Measurements from ENCODE around the gene SEMA4D.

Gene SEMA4D

DNA sequence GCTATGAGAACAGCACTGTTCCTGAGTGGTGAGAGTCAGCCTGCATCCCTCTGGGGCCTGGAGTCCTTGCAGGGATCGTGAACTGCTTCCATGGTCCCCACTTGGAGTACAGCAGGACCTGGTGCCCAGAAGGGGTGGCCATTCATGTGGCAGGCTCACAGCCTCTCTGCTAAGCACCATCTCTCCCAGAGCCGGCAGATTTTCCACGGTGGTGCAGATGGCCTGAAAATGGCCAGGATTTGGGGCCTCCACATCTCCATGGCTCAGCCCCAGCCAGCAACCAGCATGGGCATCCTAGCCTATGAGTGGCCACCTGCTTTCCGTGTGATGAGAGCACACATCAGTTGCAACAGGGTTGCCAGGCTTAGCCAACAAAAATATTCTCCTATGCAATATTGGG lies 33.9 kb upstream of the SEMA4D start:
- in situ Hi-C loops (cut with MboI; ENCODE audit: low sequenced_read_pairs, unreplicated experiment), result no loop called here
- TF ChIP-seq, protein P1, sequence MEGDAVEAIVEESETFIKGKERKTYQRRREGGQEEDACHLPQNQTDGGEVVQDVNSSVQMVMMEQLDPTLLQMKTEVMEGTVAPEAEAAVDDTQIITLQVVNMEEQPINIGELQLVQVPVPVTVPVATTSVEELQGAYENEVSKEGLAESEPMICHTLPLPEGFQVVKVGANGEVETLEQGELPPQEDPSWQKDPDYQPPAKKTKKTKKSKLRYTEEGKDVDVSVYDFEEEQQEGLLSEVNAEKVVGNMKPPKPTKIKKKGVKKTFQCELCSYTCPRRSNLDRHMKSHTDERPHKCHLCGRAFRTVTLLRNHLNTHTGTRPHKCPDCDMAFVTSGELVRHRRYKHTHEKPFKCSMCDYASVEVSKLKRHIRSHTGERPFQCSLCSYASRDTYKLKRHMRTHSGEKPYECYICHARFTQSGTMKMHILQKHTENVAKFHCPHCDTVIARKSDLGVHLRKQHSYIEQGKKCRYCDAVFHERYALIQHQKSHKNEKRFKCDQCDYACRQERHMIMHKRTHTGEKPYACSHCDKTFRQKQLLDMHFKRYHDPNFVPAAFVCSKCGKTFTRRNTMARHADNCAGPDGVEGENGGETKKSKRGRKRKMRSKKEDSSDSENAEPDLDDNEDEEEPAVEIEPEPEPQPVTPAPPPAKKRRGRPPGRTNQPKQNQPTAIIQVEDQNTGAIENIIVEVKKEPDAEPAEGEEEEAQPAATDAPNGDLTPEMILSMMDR (IDR thresholded peaks at IDR 0.05; ENCODE audit: borderline replicate concordance, control extremely low read depth, extremely low read depth, insufficient read depth, missing control alignments), result no peak
- DNase-seq (ENCODE audit: low spot score), result no peak

DNA sequence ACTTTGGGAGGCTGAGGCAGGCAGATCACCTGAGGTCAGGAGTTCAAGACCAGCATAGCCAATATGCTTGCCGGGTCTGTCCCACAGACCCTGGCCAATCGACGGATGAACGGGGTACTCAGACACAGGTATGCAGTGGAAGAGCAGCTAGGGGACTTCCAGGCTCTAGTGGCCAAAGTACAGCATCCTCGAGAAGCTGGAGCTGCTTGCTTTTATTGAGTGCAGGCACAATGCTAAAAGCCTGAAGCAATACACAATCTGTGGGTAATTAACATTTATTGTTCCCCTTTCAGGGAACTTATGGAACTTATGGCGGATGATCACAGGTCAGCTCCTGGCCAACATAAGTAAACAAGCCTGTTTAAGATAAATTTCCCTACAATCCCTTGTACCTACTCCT lies 32.8 kb upstream of the SEMA4D start:
- DNase-seq (ENCODE audit: low spot score), result no peak
- TF ChIP-seq, protein P1 (IDR thresholded peaks at IDR 0.05; ENCODE audit: borderline replicate concordance, control extremely low read depth, extremely low read depth, insufficient read depth, missing control alignments), result no peak
- in situ Hi-C loops (cut with MboI; ENCODE audit: low sequenced_read_pairs, unreplicated experiment), result no loop called here

DNA sequence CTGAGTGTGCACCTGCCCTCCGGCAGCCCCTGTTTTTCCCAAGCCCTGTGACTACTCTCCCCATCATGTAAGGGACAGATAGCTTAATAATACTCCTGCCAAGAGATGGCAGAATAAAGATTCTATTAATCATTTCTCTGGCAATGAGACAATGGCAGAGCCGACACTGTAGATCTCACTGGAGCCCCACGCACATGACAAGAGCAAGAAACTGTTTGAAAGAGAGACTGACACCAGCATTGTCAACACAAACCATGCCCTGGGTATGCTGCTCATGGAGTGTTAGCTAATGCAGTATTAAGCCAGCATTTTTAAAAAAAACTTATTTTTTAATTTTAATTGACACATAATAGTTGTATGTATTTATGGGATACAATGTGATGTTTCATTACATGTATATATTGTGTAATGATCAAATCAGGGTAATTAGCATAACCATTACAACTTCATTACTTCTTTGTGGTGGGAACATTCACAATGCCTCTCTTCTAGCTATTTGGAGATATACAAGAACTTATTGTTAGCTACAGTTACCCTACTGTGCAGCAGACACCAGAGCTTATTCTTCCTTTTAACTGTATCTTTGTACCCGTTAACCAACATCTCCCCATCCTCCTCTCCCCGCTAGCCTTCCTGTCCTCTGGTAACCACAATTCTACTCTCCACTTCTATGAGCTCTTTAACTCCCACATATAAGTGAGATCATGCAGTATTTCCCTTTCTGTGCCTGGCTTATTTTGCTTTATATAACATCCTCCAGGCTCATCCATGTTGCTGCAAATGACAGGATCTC lies 31.5 kb upstream of the SEMA4D start:
- no peak for DNase-seq (ENCODE audit: low spot score)
- in situ Hi-C loops (cut with MboI; ENCODE audit: low sequenced_read_pairs, unreplicated experiment), result no loop called here
- TF ChIP-seq, protein P1 (IDR thresholded peaks at IDR 0.05; ENCODE audit: borderline replicate concordance, control extremely low read depth, extremely low read depth, insufficient read depth, missing control alignments), result no peak

DNA sequence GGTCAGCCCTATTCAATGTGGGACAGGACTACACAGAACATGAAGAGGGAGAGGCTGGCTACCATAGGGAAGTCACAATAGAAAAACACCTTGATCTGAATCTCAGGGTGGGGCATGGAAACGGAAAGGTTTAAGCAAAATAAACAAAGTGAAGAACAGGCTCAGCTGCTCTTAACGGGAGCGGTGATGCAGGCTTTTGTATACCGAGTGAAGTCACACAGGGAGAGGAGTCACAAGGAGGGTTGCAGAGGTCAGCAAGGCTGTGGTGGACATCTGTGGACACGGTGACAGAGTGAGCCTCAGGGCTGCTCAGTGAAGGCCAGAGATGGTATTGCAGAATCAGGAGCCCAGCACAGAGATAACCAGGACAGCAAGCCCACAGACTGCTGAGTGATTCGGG lies 30.6 kb upstream of the SEMA4D start:
- DNase-seq (ENCODE audit: low spot score), result no peak
- TF ChIP-seq, protein P1 (IDR thresholded peaks at IDR 0.05; ENCODE audit: borderline replicate concordance, control extremely low read depth, extremely low read depth, insufficient read depth, missing control alignments), result no peak
- in situ Hi-C loops (cut with MboI; ENCODE audit: low sequenced_read_pairs, unreplicated experiment), result no loop called here

DNA sequence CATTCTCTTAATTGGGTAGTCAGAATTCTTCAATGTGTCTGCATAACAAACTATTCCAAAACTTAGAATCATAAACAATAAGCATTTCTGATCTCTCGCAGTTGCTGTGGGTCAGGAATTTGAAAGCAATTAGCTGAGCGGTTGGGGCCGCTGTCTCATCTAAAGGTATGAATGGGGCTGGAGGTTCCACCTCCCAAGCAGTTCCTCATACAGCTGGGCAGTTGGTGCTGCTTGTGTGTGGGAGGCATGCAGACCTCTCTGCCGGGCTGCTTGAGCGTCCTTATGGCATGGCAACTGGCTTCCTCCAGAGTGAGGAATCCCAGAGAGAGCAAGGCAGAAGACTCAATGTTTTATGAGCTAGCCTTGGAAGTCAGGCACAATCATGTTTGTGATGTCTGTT lies 30.2 kb upstream of the SEMA4D start:
- in situ Hi-C loops (cut with MboI; ENCODE audit: low sequenced_read_pairs, unreplicated experiment), result no loop called here

DNA sequence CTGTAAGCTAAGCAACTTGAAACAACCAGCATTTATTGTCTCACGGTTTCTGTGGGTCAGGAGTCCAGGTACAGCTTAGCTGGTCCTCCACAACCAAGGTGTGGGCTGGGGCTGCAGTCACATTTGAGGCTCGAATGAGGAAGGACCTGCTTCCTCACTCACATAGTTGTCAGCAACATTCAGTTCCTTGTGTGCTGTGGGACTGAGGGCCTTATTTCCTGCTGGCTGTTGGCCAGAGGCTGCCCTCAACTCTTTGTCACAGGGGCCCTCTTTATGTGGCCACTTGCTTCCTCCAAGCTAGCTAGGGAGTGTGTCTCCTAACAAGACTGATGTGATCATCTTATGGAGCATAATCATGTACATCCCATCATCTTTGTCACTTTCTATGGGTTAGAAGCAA lies 29.2 kb upstream of the SEMA4D start:
- DNase-seq (ENCODE audit: low spot score), result no peak
- TF ChIP-seq, protein P1 (IDR thresholded peaks at IDR 0.05; ENCODE audit: borderline replicate concordance, control extremely low read depth, extremely low read depth, insufficient read depth, missing control alignments), result no peak
- in situ Hi-C loops (cut with MboI; ENCODE audit: low sequenced_read_pairs, unreplicated experiment), result no loop called here

More for the DNA sequence above, 30.2 kb upstream of the SEMA4D start:
- TF ChIP-seq, protein P1 (IDR thresholded peaks at IDR 0.05; ENCODE audit: borderline replicate concordance, control extremely low read depth, extremely low read depth, insufficient read depth, missing control alignments), result no peak
- no peak for DNase-seq (ENCODE audit: low spot score)
